Measurements from ENCODE around the gene ZC3H13. TPM values are rescaled to one million over a fixed set of nuclear protein-coding genes. Genes with fewer than 3 reads are reported as not detected.

The ZC3H13 gene
- total and polyA plus RNA-seq, 2 of the 8 experiments (the other 6 are each of a cell fraction or from before 2014, with no cell fraction given), result 5.1 to 57.8 TPM

- Histone ChIP-seq H3K4me2 (ENCODE audit: insufficient read depth in 1 of 2, low read depth in 2 of 2, low read length in 2 of 2) (no peak overlapping the region), H3K27ac (ENCODE audit: low read depth, low read length) (no peak overlapping the region), H3K4me1 (replicated peaks in 1 of 4; ENCODE audit: control insufficient read depth in 3 of 4, insufficient read depth in 4 of 4, low read length in 3 of 4) (no peaks in the 10 kb centered on the region), H2BK120ac (replicated peaks; ENCODE audit: low read depth, low read length) (no peak overlapping the region), H2BK15ac (ENCODE audit: low read length) (no peak overlapping the region), H3K36me3 (ENCODE audit: control insufficient read depth in 2 of 4, insufficient read depth in 4 of 4, low read length in 3 of 4) (no peaks in the 10 kb centered on the region), H3K14ac (ENCODE audit: insufficient read length) (no peak overlapping the region), H3K56ac (replicated peaks; ENCODE audit: insufficient read length, low read depth, low read length) (no peak overlapping the region), H3K79me1 (ENCODE audit: low read depth, low read length) (no peaks in the 10 kb centered on the region), H3K9ac (replicated peaks in 1 of 4; ENCODE audit: extremely low read depth in 1 of 4, low read depth in 3 of 4, low read length in 3 of 4) (no peak overlapping the region), H3K23ac (ENCODE audit: insufficient read length) (no peak overlapping the region), H3K23me2 (ENCODE audit: low read depth, low read length) (no peaks in the 10 kb centered on the region), H3K27me3 (replicated peaks in 1 of 4; ENCODE audit: control insufficient read depth in 3 of 4, extremely low read depth in 1 of 4, insufficient read depth in 3 of 4, low read length in 3 of 4) (no peaks in the 10 kb centered on the region), H3K4ac (replicated peaks; ENCODE audit: insufficient read length, low read depth, low read length) (no peak overlapping the region), H4K8ac (ENCODE audit: extremely low read depth, insufficient read depth, low read length) (no peak overlapping the region), H2BK5ac (ENCODE audit: low read depth, low read length) (no peak overlapping the region), H2AFZ (ENCODE audit: low read length) (no peak overlapping the region), H2AK5ac (ENCODE audit: low read depth, low read length) (no peak overlapping the region), H3K4me3 (ENCODE audit: extremely low read depth in 1 of 4, insufficient read depth in 2 of 4, low read depth in 3 of 4, low read length in 4 of 4) (no peak overlapping the region), H2BK20ac (ENCODE audit: low read length) (no peak overlapping the region), H2BK12ac (ENCODE audit: low read depth, low read length) (no peak overlapping the region), H4K20me1 (replicated peaks in 1 of 2; ENCODE audit: control insufficient read depth in 1 of 2, insufficient read depth in 2 of 2, low read length in 2 of 2) (no peaks in the 10 kb centered on the region), H4K91ac (replicated peaks; ENCODE audit: insufficient read length, low read length) (no peak overlapping the region), H3K79me2 (ENCODE audit: control insufficient read depth in 1 of 2, insufficient read depth in 2 of 2, low read length in 2 of 2) (no peaks in the 10 kb centered on the region), H3K18ac (ENCODE audit: extremely low read depth, low read length) (no peak overlapping the region), H3K9me3 (ENCODE audit: insufficient read depth in 2 of 2, low read depth in 1 of 2, low read length in 1 of 2) (no peaks in the 10 kb centered on the region), H4K5ac (ENCODE audit: insufficient read length, low read depth, low read length) (no peak overlapping the region)
- FAIRE-seq, result no peak
- 91% methylated on average over 2 of the region's 2 CpGs; no CpG with 5 or more reads in 1 of the 2 experiments for WGBS, 2 experiments (ENCODE audit: extremely low coverage in 1 of 2, insufficient coverage in 1 of 2, insufficient read length in 1 of 2, insufficient replicate concordance in 2 of 2, low coverage in 1 of 2, low lambda C conversion rate in 2 of 2, missing lambda C conversion rate in 1 of 2)
- ChIA-PET CTCF (ENCODE audit: partially characterized antibody) (interaction anchor here (1.5 kb wide), 1 partner anchor 120 kb away, joined by 3 read pairs; no protein-coding TSS in a partner anchor), POLR2A (ENCODE audit: partially characterized antibody) (no interaction called here)
- TF ChIP-seq GTF2F1 (IDR thresholded peaks at IDR 0.05; ENCODE audit: borderline replicate concordance, low read depth, low read length), result no peak
- TF ChIP-seq POLR2A (IDR thresholded peaks at IDR 0.05; ENCODE audit: control extremely low read depth in 1 of 2, low read depth in 2 of 2, low read length in 2 of 2), result no peak
- TF ChIP-seq POLR2AphosphoS5 (IDR thresholded peaks at IDR 0.05; ENCODE audit: low read depth, low read length), result no peak
- no peak for TF ChIP-seq PHF8 (conservative IDR thresholded peaks at IDR 0.05; ENCODE audit: low read depth, low read length)
- TF ChIP-seq ZNF274 (IDR thresholded peaks at IDR 0.05; ENCODE audit: borderline replicate concordance, extremely low read depth, low read length), result no peak
- no peak for TF ChIP-seq CEBPB (IDR thresholded peaks at IDR 0.05; ENCODE audit: low read depth, low read length)
- TF ChIP-seq CBX8 (IDR thresholded peaks at IDR 0.05; ENCODE audit: borderline replicate concordance, low read depth, low read length), result no peak
- no peak for TF ChIP-seq SRF (IDR thresholded peaks at IDR 0.05; ENCODE audit: low read depth, low read length)
- no peak for TF ChIP-seq EZH2 (IDR thresholded peaks at IDR 0.05; ENCODE audit: low read depth, low read length, severe bottlenecking)
- TF ChIP-seq EGR1 (IDR thresholded peaks at IDR 0.05; ENCODE audit: borderline replicate concordance, low read depth, low read length), result no peak
- no peak for TF ChIP-seq RBBP5 (IDR thresholded peaks at IDR 0.05; ENCODE audit: borderline replicate concordance, low read depth, low read length)
- no peak for TF ChIP-seq NANOG (IDR thresholded peaks at IDR 0.05; ENCODE audit: insufficient read depth, low read depth, low read length, poor library complexity, severe bottlenecking)
- no peak for TF ChIP-seq SIX5 (IDR thresholded peaks at IDR 0.05; ENCODE audit: low read depth, low read length)
- no peak for DNase-seq (ENCODE audit: low read depth in 1 of 2, low spot score in 2 of 2)
These were observed 109.4 kb downstream of the ZC3H13 start for GRCh38 chr13:45943120-45943519.

Data from H1 (cell line).